IMR-90 (cell line): ENCODE measurements around the gene TIFAB.

Experiments used
- RCOR1 ChIP-seq: IDR thresholded peaks from 2 replicates; pipeline ENCODE4 v1.6.1; 2012; ENCODE audit warnings: mild to moderate bottlenecking, low read length, improper control_type of control experiment; ENCODE audit not compliant: insufficient replicate concordance
- TF ChIP-seq, protein P1 (sequence below): conservative IDR thresholded peaks from 2 replicates; pipeline ENCODE4 v1.5.1; 2012; ENCODE audit warnings: mild to moderate bottlenecking, low read depth, low read length, improper control_type of control experiment

- TF ChIP-seq, protein P1, sequence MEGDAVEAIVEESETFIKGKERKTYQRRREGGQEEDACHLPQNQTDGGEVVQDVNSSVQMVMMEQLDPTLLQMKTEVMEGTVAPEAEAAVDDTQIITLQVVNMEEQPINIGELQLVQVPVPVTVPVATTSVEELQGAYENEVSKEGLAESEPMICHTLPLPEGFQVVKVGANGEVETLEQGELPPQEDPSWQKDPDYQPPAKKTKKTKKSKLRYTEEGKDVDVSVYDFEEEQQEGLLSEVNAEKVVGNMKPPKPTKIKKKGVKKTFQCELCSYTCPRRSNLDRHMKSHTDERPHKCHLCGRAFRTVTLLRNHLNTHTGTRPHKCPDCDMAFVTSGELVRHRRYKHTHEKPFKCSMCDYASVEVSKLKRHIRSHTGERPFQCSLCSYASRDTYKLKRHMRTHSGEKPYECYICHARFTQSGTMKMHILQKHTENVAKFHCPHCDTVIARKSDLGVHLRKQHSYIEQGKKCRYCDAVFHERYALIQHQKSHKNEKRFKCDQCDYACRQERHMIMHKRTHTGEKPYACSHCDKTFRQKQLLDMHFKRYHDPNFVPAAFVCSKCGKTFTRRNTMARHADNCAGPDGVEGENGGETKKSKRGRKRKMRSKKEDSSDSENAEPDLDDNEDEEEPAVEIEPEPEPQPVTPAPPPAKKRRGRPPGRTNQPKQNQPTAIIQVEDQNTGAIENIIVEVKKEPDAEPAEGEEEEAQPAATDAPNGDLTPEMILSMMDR = no peak
- TF ChIP-seq RCOR1 = no peak
Observed at GRCh38 chr5:135461481-135462151, 9.5 kb upstream of the TIFAB start.
